GM19193 (cell line): ENCODE data around the gene B3GALT6.

Source experiments
- POLR2A ChIP-seq: IDR thresholded peaks from 4 replicates; pipeline ENCODE4 v1.6.1; 2011; ENCODE audit not compliant: insufficient read depth, insufficient read length; ENCODE audit errors: extremely low read depth

The B3GALT6 gene

GRCh38 chr1:1255078-1255477 is 23.0 kb downstream of the B3GALT6 start:
- TF ChIP-seq POLR2A = no peak

- no peak for TF ChIP-seq POLR2A
Observed at GRCh38 chr1:1255611-1256010, 23.6 kb downstream of the B3GALT6 start.

GRCh38 chr1:1256956-1257871 is 25.2 kb downstream of the B3GALT6 start:
- TF ChIP-seq POLR2A = no peak

GRCh38 chr1:1259119-1259488 is 27.1 kb downstream of the B3GALT6 start:
- TF ChIP-seq POLR2A = no peak

- no peak for TF ChIP-seq POLR2A
Observed at GRCh38 chr1:1259540-1259939, 27.5 kb downstream of the B3GALT6 start.

- TF ChIP-seq POLR2A = no peak
Observed at GRCh38 chr1:1259951-1260600, 28.0 kb downstream of the B3GALT6 start.

GRCh38 chr1:1260843-1261560 is 29.0 kb downstream of the B3GALT6 start:
- TF ChIP-seq POLR2A = peak; percentile 25

GRCh38 chr1:1262071-1262470 is 30.0 kb downstream of the B3GALT6 start:
- no peak for TF ChIP-seq POLR2A

GRCh38 chr1:1262758-1263157 is 30.7 kb downstream of the B3GALT6 start:
- no peak for TF ChIP-seq POLR2A

GRCh38 chr1:1264026-1264425 is 32.0 kb downstream of the B3GALT6 start:
- no peak for TF ChIP-seq POLR2A

- TF ChIP-seq POLR2A = no peak
Observed at GRCh38 chr1:1264868-1265272, 32.8 kb downstream of the B3GALT6 start.

- TF ChIP-seq POLR2A = no peak
Observed at GRCh38 chr1:1267488-1268283, 35.6 kb downstream of the B3GALT6 start.

- no peak for TF ChIP-seq POLR2A
Observed at GRCh38 chr1:1268284-1268682, 36.2 kb downstream of the B3GALT6 start.

GRCh38 chr1:1270813-1271212 is 38.8 kb downstream of the B3GALT6 start:
- no peak for TF ChIP-seq POLR2A
